Prostate gland (tissue), 2 donors: Measurements from ENCODE around the gene BAHD1. TPM values are rescaled to one million over a fixed set of nuclear protein-coding genes. Genes with fewer than 3 reads are reported as not detected.

Experiments
- DNase-seq: peaks from one replicate; pipeline ENCODE4 v3.0.0-alpha.2; 2019; ENCODE audit warnings: low spot score
- H3K27ac ChIP-seq, 2 donors: fragments of 200-600 bp; sonication (generic); 2 replicates each; pipeline ENCODE4 v1.5.1; 2017 to 2019
- H3K27me3 ChIP-seq: fragments of 200-600 bp; sonication (generic); replicated peaks from 2 replicates; pipeline ENCODE4 v1.5.1; 2019; ENCODE audit not compliant: insufficient read depth
- H3K36me3 ChIP-seq, 2 donors: fragments of 200-600 bp; sonication (generic); 1 replicate in 1 of 2; 2 replicates in 1 of 2; pipeline versions ENCODE4 v1.5.1 to v1.8.1; 2017 to 2019
- H3K4me1 ChIP-seq: fragments of 200-600 bp; sonication (generic); replicated peaks from 2 replicates; pipeline ENCODE4 v1.5.1; 2019
- H3K4me3 ChIP-seq, 2 donors: fragments of 200-600 bp; sonication (generic); 2 replicates each; pipeline ENCODE4 v1.5.1; 2017 to 2019
- H3K9me3 ChIP-seq: fragments of 200-600 bp; sonication (generic); 2 replicates; pipeline ENCODE4 v1.5.1; 2017
- CTCF ChIP-seq, 4 experiments: fragments of 200-600 bp in 2 of 4; fragments of 450-650 bp in 2 of 4; sonication (generic) in 2 of 4; IDR thresholded peaks; 1 replicate in 3 of 4; 2 replicates in 1 of 4; pipeline ENCODE4 v1.5.1; 2016 to 2019; ENCODE audit warnings: antibody characterized with exemption in 4 of 4, mild to moderate bottlenecking in 2 of 4, moderate library complexity in 2 of 4
- POLR2A ChIP-seq: fragments of 450-650 bp; IDR thresholded peaks from one replicate; pipeline ENCODE4 v1.6.1; 2016; ENCODE audit warnings: antibody characterized with exemption, mild to moderate bottlenecking
- POLR2AphosphoS5 ChIP-seq: sonication (generic); formaldehyde crosslinking; IDR thresholded peaks from one replicate; pipeline ENCODE4 v1.6.1; 2017; ENCODE audit warnings: antibody characterized with exemption
- WGBS: methylation state at CpG from one replicate; pipeline ENCODE4 v1.1.5; 2018; 5-methylcytosine and 5-hydroxymethylcytosine counted together
- intact Hi-C: fragments of 100-400 bp; cut with DNase I; formaldehyde crosslinking; loops from one replicate; pipeline ENCODE4 v1.14.2; 2022
- total RNA-seq, 2 donors: library from RNA; depleted of rRNA; stranded (reverse); fragments of >200 nt; gene quantifications; one replicate each; pipeline ENCODE4 v1.1.0, GENCODE V29; 2016

The BAHD1 gene
- total RNA-seq, 2 donors from 2014 or later = 17.0 to 39.4 TPM

- no peak for DNase-seq
- 90% methylated on average over 3 of the region's 3 CpGs for WGBS
- H3K36me3 ChIP-seq = no peaks in the 10 kb centered on the region
- no peaks in the 10 kb centered on the region for H3K9me3 ChIP-seq
- intact Hi-C loops = loop anchor here (5.0 kb wide), 1 partner anchor 123 kb away; the partner anchor contains the start of genes CCDC32 and RPUSD2
- H3K27ac ChIP-seq = no peak overlapping the region
- H3K4me1 ChIP-seq = peaks cover 7% of the 10 kb centered on the region
- TF ChIP-seq POLR2AphosphoS5 = no peak
- no peak for TF ChIP-seq CTCF (IDR thresholded peaks at IDR 0.05)
- no peak for TF ChIP-seq POLR2A
- H3K4me3 ChIP-seq = no peak overlapping the region
- H3K27me3 ChIP-seq = no peaks in the 10 kb centered on the region
Observed at GRCh38 chr15:40443846-40444245, 3.1 kb downstream of the BAHD1 start.

- H3K4me3 ChIP-seq = no peak overlapping the region
- no peaks in the 10 kb centered on the region for H3K36me3 ChIP-seq
- H3K4me1 ChIP-seq = peaks cover 7% of the 10 kb centered on the region
- H3K9me3 ChIP-seq = no peaks in the 10 kb centered on the region
- H3K27ac ChIP-seq = no peak overlapping the region
- TF ChIP-seq POLR2AphosphoS5 = no peak
- 77% methylated on average over 5 of the region's 5 CpGs for WGBS
- no peak for DNase-seq
- intact Hi-C loops = loop anchor here (5.0 kb wide), 1 partner anchor 123 kb away; the partner anchor contains the start of genes CCDC32 and RPUSD2
- no peaks in the 10 kb centered on the region for H3K27me3 ChIP-seq
Observed at GRCh38 chr15:40444736-40445135, 4.0 kb downstream of the BAHD1 start.

- WGBS = 17% methylated on average over 9 of the region's 9 CpGs
- peaks cover 7% of the 10 kb centered on the region for H3K4me1 ChIP-seq
- H3K27me3 ChIP-seq = no peaks in the 10 kb centered on the region
- intact Hi-C loops = no loop called here
- no peak overlapping the region for H3K27ac ChIP-seq
- peak; percentile 63 for TF ChIP-seq POLR2AphosphoS5
- TF ChIP-seq CTCF (IDR thresholded peaks at IDR 0.05) = no peak
- no peaks in the 10 kb centered on the region for H3K9me3 ChIP-seq
- H3K36me3 ChIP-seq = no peaks in the 10 kb centered on the region
- H3K4me3 ChIP-seq = no peak overlapping the region
- DNase-seq = peak; percentile 31
Observed at GRCh38 chr15:40445421-40445922, 4.7 kb downstream of the BAHD1 start.

GRCh38 chr15:40446144-40446543 is 5.4 kb downstream of the BAHD1 start:
- intact Hi-C loops = no loop called here

GRCh38 chr15:40448354-40448753 is 7.6 kb downstream of the BAHD1 start:
- intact Hi-C loops = no loop called here
- peaks cover 7% of the 10 kb centered on the region for H3K4me1 ChIP-seq

More at GRCh38 chr15:40446144-40446543, 5.4 kb downstream of the BAHD1 start:
- TF ChIP-seq POLR2A (no peak), POLR2AphosphoS5 (no peak), CTCF (IDR thresholded peaks at IDR 0.05) (no peak)
- no peak for DNase-seq
- H3K9me3 ChIP-seq = no peaks in the 10 kb centered on the region
- no peak overlapping the region for H3K4me3 ChIP-seq
- 63% methylated on average over 3 of the region's 3 CpGs for WGBS
- H3K4me1 ChIP-seq = peaks cover 7% of the 10 kb centered on the region
- no peaks in the 10 kb centered on the region for H3K36me3 ChIP-seq
- H3K27ac ChIP-seq = no peak overlapping the region
- H3K27me3 ChIP-seq = no peaks in the 10 kb centered on the region

More at GRCh38 chr15:40448354-40448753, 7.6 kb downstream of the BAHD1 start:
- no peaks in the 10 kb centered on the region for H3K9me3 ChIP-seq
- H3K4me3 ChIP-seq = no peak overlapping the region
- WGBS = 88% methylated on average over 4 of the region's 4 CpGs
- no peaks in the 10 kb centered on the region for H3K36me3 ChIP-seq
- DNase-seq = no peak
- H3K27ac ChIP-seq = no peak overlapping the region
- H3K27me3 ChIP-seq = no peaks in the 10 kb centered on the region
- TF ChIP-seq POLR2A = no peak
- no peak for TF ChIP-seq POLR2AphosphoS5
- TF ChIP-seq CTCF (IDR thresholded peaks at IDR 0.05) = no peak
